GM12874 (cell line): Measurements from ENCODE around the gene TIE1.

ENCODE experiments used
- CTCF ChIP-seq: IDR thresholded peaks from 2 replicates; pipeline ENCODE4 v1.5.1; 2011; ENCODE audit warnings: low read depth, mild to moderate bottlenecking, control low read depth, low read length, moderate library complexity; ENCODE audit not compliant: insufficient read depth

TIE1 gene

GRCh38 chr1:43337588-43337987 is 36.8 kb downstream of the TIE1 start, which contains the start of gene MPL:
MPL (plus strand) TSS chr1:43337818; CDS start chr1:43337849, 31 bp downstream.
- no peak for TF ChIP-seq CTCF

DNA sequence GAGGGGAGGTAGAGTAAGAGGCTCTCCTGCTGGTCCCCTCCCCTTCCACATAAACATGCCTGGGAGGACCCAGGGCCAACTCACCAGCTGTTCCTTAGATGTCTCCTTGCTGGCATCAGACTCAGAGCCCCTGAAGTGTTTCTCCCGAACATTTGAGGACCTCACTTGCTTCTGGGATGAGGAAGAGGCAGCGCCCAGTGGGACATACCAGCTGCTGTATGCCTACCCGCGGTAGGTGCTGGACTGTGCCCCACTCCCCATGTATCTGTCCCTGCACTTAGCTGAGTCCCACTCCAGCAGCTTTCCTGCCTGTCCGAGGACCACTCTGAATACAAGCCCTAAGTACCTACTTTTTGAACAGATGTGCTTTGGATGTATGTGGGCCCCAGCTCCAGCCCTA is 37.2 kb downstream of the TIE1 start:
- no peak for TF ChIP-seq CTCF

DNA sequence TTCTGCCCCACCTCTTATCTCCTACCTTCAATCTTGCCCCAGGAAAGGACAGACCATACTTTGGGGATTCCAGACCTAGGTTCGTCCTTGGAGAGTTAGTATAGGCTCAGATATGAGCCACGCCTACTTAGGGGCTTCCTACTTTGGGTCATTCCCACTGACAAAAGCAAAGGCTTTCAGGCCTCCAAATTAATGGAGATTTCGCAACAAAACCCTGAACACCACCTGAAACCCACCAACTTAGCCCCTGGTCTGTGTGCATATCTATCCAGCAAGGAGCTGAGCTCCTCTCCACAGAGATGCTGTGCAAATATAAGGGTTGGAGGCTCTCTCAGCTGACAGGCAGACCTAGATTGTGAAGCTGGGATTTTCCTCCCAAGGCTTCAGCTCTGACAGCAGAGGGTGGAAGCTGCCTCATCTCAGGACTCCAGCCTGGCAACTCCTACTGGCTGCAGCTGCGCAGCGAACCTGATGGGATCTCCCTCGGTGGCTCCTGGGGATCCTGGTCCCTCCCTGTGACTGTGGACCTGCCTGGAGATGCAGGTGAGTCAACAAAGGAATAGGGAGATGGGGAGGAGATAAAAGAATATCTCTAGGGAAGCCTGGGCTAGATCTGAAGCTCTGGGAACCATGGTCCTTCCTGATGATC is 38.9 kb downstream of the TIE1 start:
- no peak for TF ChIP-seq CTCF

GRCh38 chr1:43340559-43340958 is 39.8 kb downstream of the TIE1 start:
- no peak for TF ChIP-seq CTCF

- TF ChIP-seq CTCF = no peak
Measured at GRCh38 chr1:43344267-43344850, 43.6 kb downstream of the TIE1 start.

DNA sequence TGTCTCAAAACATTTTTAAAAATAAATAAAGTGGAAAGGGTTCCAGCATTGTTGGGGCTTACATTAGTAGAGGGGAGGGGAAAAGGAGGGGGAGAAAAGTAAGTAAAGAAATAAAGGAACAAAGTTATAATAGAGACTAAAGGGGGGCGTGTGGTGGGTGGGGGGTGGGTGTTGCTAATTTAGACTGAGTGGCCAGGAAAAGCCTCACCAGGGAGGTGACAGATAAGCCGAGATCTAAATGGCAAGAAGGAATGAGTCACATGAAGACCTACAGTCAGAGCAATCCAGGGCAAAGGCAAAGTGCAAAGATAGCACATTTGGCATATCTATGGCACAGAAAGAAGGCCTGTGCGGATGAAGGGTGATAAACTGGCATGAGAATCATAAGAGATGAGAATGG is 44.3 kb downstream of the TIE1 start:
- TF ChIP-seq CTCF = no peak

DNA sequence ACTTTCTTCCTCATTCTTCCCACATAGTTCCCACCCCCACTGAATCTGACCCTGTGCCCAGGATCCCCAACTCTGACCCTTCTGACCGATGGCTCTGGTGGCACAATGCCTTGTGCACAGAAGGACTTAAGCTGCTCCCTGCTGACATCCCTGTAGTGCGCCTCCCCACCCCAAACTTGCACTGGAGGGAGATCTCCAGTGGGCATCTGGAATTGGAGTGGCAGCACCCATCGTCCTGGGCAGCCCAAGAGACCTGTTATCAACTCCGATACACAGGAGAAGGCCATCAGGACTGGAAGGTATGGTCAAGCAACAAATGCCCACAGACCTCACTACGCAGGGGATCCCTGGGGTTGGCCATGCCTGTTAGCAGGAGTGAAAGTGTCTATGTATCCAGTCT is 45.9 kb downstream of the TIE1 start:
- TF ChIP-seq CTCF = no peak
